ENCODE measurements around the gene LYSMD1. TPM values are rescaled to one million over a fixed set of nuclear protein-coding genes. Genes with fewer than 3 reads are reported as not detected.
A peak's percentile ranks its signal among the peaks of the same experiment; 100 is the strongest.

Gene LYSMD1
- polyA plus RNA-seq, 1 of the 3 experiments (the other 2 are of a cell fraction), result 4.5 TPM

DNA sequence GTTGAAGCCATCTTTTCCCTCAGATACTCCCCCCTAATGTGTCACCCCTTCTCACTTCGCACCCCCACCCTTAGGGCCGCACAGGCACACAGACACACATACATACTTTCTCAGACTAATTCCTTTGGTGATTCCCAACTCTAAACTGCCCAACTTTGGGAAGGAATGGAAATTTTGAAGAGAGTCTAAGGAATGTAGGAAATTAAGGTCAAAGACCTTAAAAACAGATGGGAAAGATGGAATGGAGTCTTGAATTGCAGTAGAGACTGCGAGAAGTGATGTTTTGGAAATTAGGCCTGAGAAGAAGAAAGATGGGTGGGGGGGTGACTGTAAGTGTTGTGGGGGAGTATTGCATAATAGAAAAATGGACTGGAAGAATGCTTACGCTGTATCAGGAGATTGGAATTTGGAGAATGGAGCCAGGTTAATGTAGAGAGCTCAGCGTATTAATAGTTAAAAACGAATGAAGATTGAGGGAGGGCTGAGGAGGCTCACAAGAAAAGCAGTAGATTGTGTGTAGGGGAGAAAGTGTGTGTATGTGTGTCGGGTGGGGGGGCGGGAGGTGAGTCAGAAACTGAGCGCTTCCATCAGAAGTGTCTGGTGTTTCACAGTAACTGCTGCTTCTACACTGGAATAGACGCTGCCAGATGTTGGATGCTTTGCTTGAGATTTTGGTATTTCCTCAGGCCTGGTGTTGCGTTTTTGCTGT lies 34.3 kb upstream of the LYSMD1 start:
- 9% methylated on average over 11 of the region's 11 CpGs for WGBS (ENCODE audit: low lambda C conversion rate)
- H3K4me3 ChIP-seq (ENCODE audit: low read depth in 2 of 2, low read length in 1 of 2), result peak overlapping the region; percentile 81 to 94

DNA sequence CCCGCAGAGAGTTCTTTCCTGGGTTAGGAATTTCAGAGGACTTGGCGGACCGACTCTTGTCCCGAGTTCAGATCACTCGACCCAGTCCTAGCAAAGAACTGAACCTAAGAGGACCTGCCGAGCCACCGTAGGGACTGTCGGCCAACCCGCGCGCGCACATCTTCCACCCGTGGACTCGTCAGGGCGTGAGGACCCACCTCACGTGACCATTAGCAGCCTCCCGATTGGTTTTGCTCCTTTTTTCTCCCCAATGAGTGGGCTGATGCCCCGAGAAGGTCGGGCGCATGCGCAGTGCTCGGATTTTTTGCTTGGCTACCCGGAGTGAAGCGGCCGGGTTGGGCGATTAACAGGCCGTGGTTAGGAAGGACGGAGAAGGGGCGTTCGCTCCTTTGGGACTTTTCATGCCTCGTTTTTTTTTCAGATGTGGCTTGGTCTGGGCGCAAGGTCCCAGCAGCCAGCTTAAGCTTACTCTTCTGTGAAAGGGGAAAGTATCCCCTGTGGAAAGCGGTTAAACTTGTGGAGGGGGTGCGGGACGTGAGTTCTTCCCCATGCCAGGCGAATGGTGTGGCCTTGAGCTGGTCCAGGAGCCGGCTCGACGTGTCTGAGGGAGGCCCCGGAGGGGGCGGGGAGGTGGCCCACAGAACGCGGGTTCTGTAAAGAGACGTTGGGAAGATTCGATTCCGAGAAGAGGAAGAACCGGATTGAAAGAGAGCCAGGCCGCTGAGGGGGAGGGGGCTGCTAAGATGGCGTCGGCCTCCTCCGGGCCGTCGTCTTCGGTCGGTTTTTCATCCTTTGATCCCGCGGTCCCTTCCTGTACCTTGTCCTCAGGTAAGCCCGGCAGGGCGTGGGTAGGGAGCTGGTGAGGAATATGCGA lies 32.8 kb upstream of the LYSMD1 start, which contains the start of gene PIP5K1A:
Gene PIP5K1A (plus strand): TSS at position 299 of the 874 bp plus-strand sequence. CDS start 445 bp downstream, at position 744.
- Histone ChIP-seq H3K79me2 (ENCODE audit: insufficient read depth) (peaks cover 51% of the 10 kb centered on the region), H3K4me3 (ENCODE audit: low read depth in 2 of 2, low read length in 1 of 2) (peak within 1 kb of the TSS; percentile 81 to 94), H2AFZ (ENCODE audit: low read depth) (peak within 1 kb of the TSS; percentile 37), H3F3A (replicated peaks; ENCODE audit: insufficient read depth) (peaks cover 46% of the 10 kb centered on the region), H3K27ac (ENCODE audit: low read depth in 2 of 2, low read length in 1 of 2) (peak within 1 kb of the TSS; percentile 86 to 90), H3K9ac (peak within 1 kb of the TSS; percentile 96), H3K4me2 (peak within 1 kb of the TSS; percentile 95), H3K36me3 (replicated peaks in 1 of 2; ENCODE audit: control insufficient read depth in 1 of 2, insufficient read depth in 2 of 2, low read length in 1 of 2) (peaks cover 4 to 25% of the 10 kb centered on the region in 2 experiments), H3K4me1 (ENCODE audit: control insufficient read depth in 1 of 2, insufficient read depth in 2 of 2, low read depth in 1 of 2, low read length in 1 of 2) (peaks cover 10 to 15% of the 10 kb centered on the region in 2 experiments; a peak in 3 of 4 replicates), H3K27me3 (ENCODE audit: insufficient read depth) (no peaks in the 10 kb centered on the region), H4K20me1 (ENCODE audit: insufficient read depth) (peaks cover 40% of the 10 kb centered on the region), H3K9me2 (no peaks in the 10 kb centered on the region), H3K9me3 (no peaks in the 10 kb centered on the region)
- POLR2A ChIA-PET, result interaction anchor here (1.4 kb wide), 1 partner anchor 9 kb away, joined by 5 read pairs; the partner anchor contains the start of gene VPS72
- CTCF ChIA-PET, result interaction anchor here (1.3 kb wide), 1 partner anchor 53 kb away, joined by 7 read pairs; no protein-coding TSS in a partner anchor
- 3% methylated on average over 42 of the region's 60 CpGs for WGBS (ENCODE audit: low lambda C conversion rate)
- DNase-seq, result peak; percentile 95
- TF ChIP-seq EP300 (IDR thresholded peaks at IDR 0.05; ENCODE audit: borderline replicate concordance in 1 of 2, low read depth in 1 of 2, low read length in 1 of 2), result peak in 1 of 2 experiments; percentile 6; a peak in 1 of 4 replicates
- no peak for TF ChIP-seq TEAD4 (IDR thresholded peaks at IDR 0.05; ENCODE audit: borderline replicate concordance, insufficient read depth)
- no peak for TF ChIP-seq FOSL2 (IDR thresholded peaks at IDR 0.05; ENCODE audit: borderline replicate concordance, low read depth)
- no peak for TF ChIP-seq NFIC (IDR thresholded peaks at IDR 0.05; ENCODE audit: borderline replicate concordance)
- TF ChIP-seq RCOR1 (IDR thresholded peaks at IDR 0.05; ENCODE audit: low read length), result 0 out of 2 replicates have a peak, but pooled peaks have one; percentile 34
- TF ChIP-seq MXI1 (IDR thresholded peaks at IDR 0.05; ENCODE audit: low read depth, low read length), result peak; percentile 76
- no peak; the same call in 1 of the 2 replicates for TF ChIP-seq SIN3A (IDR thresholded peaks at IDR 0.05; ENCODE audit: borderline replicate concordance, low read depth, low read length)
- no peak for TF ChIP-seq JUND (IDR thresholded peaks at IDR 0.05)
- TF ChIP-seq, protein P1, sequence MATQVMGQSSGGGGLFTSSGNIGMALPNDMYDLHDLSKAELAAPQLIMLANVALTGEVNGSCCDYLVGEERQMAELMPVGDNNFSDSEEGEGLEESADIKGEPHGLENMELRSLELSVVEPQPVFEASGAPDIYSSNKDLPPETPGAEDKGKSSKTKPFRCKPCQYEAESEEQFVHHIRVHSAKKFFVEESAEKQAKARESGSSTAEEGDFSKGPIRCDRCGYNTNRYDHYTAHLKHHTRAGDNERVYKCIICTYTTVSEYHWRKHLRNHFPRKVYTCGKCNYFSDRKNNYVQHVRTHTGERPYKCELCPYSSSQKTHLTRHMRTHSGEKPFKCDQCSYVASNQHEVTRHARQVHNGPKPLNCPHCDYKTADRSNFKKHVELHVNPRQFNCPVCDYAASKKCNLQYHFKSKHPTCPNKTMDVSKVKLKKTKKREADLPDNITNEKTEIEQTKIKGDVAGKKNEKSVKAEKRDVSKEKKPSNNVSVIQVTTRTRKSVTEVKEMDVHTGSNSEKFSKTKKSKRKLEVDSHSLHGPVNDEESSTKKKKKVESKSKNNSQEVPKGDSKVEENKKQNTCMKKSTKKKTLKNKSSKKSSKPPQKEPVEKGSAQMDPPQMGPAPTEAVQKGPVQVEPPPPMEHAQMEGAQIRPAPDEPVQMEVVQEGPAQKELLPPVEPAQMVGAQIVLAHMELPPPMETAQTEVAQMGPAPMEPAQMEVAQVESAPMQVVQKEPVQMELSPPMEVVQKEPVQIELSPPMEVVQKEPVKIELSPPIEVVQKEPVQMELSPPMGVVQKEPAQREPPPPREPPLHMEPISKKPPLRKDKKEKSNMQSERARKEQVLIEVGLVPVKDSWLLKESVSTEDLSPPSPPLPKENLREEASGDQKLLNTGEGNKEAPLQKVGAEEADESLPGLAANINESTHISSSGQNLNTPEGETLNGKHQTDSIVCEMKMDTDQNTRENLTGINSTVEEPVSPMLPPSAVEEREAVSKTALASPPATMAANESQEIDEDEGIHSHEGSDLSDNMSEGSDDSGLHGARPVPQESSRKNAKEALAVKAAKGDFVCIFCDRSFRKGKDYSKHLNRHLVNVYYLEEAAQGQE (IDR thresholded peaks at IDR 0.05; ENCODE audit: low read depth, low read length), result peak; percentile 28
- no peak for TF ChIP-seq SMC3 (IDR thresholded peaks at IDR 0.05; ENCODE audit: low read depth, low read length)
- TF ChIP-seq YY1 (IDR thresholded peaks at IDR 0.05; ENCODE audit: low read depth), result peak; percentile 90
- TF ChIP-seq, protein P2, sequence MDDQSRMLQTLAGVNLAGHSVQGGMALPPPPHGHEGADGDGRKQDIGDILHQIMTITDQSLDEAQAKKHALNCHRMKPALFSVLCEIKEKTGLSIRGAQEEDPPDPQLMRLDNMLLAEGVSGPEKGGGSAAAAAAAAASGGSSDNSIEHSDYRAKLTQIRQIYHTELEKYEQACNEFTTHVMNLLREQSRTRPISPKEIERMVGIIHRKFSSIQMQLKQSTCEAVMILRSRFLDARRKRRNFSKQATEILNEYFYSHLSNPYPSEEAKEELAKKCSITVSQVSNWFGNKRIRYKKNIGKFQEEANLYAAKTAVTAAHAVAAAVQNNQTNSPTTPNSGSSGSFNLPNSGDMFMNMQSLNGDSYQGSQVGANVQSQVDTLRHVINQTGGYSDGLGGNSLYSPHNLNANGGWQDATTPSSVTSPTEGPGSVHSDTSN (IDR thresholded peaks at IDR 0.05), result no peak
- peak; percentile 93 for TF ChIP-seq POLR2AphosphoS5 (IDR thresholded peaks at IDR 0.05; ENCODE audit: low read depth, low read length)
- TF ChIP-seq TCF12 (IDR thresholded peaks at IDR 0.05), result no peak
- no peak for TF ChIP-seq MEF2A (IDR thresholded peaks at IDR 0.05; ENCODE audit: borderline replicate concordance, low read depth)
- TF ChIP-seq NRF1 (IDR thresholded peaks at IDR 0.05; ENCODE audit: low read depth, low read length), result peak; percentile 94
- TF ChIP-seq, protein P3, sequence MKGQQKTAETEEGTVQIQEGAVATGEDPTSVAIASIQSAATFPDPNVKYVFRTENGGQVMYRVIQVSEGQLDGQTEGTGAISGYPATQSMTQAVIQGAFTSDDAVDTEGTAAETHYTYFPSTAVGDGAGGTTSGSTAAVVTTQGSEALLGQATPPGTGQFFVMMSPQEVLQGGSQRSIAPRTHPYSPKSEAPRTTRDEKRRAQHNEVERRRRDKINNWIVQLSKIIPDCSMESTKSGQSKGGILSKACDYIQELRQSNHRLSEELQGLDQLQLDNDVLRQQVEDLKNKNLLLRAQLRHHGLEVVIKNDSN (IDR thresholded peaks at IDR 0.05; ENCODE audit: borderline replicate concordance, low read depth), result peak; percentile 98

More for the DNA sequence above, 34.3 kb upstream of the LYSMD1 start:
- Histone ChIP-seq H4K20me1 (ENCODE audit: insufficient read depth) (peaks cover 56% of the 10 kb centered on the region), H3K9ac (peak overlapping the region; percentile 96), H3K4me1 (ENCODE audit: control insufficient read depth in 1 of 2, insufficient read depth in 2 of 2, low read depth in 1 of 2, low read length in 1 of 2) (peaks cover 10 to 15% of the 10 kb centered on the region in 2 experiments; a peak in 3 of 4 replicates), H2AFZ (ENCODE audit: low read depth) (no peak overlapping the region), H3F3A (replicated peaks; ENCODE audit: insufficient read depth) (peaks cover 34% of the 10 kb centered on the region), H3K4me2 (peak overlapping the region; percentile 95), H3K9me2 (no peaks in the 10 kb centered on the region), H3K79me2 (ENCODE audit: insufficient read depth) (peaks cover 66% of the 10 kb centered on the region), H3K27me3 (ENCODE audit: insufficient read depth) (no peaks in the 10 kb centered on the region), H3K36me3 (replicated peaks in 1 of 2; ENCODE audit: control insufficient read depth in 1 of 2, insufficient read depth in 2 of 2, low read length in 1 of 2) (peaks cover 13 to 37% of the 10 kb centered on the region in 2 experiments), H3K9me3 (no peaks in the 10 kb centered on the region), H3K27ac (ENCODE audit: low read depth in 2 of 2, low read length in 1 of 2) (peak overlapping the region; percentile 20 to 86; a peak in 3 of 4 replicates)
- DNase-seq, result no peak
- POLR2A ChIA-PET, result interaction anchor here (1.0 kb wide), 1 partner anchor 55 kb away, joined by 3 read pairs; the partner anchor contains the start of gene PSMD4
- TF ChIP-seq, protein P4, sequence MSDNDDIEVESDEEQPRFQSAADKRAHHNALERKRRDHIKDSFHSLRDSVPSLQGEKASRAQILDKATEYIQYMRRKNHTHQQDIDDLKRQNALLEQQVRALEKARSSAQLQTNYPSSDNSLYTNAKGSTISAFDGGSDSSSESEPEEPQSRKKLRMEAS (IDR thresholded peaks at IDR 0.05; ENCODE audit: low read depth), result 0 out of 2 replicates have a peak, but pooled peaks have one; percentile 10
- peak; percentile 23; the same call in 1 of the 2 replicates for TF ChIP-seq JUND (IDR thresholded peaks at IDR 0.05)
- no peak for TF ChIP-seq YY1 (IDR thresholded peaks at IDR 0.05; ENCODE audit: low read depth)
- CTCF ChIA-PET, result interaction anchor here (1.1 to 1.3 kb wide), 2 partner anchors 52 kb away, joined by 7 to 11 read pairs; no protein-coding TSS in a partner anchor
